GM19324 (cell line): Measurements from ENCODE around the gene TRIM28.
A peak's percentile ranks its signal among the peaks of the same experiment; 100 is the strongest.
"Not testable (repeated sequence)": the region's sequence is repeated elsewhere in the genome, so short reads cannot be mapped to it uniquely, and the experiment has no call there.

ENCODE experiments used
- ATAC-seq: cut with Tn5 transposase; IDR thresholded peaks from one replicate; pipeline ENCODE4 v1.9.1; 2021; ENCODE audit warnings: mild to moderate bottlenecking, moderate library complexity; ENCODE audit not compliant: unreplicated experiment, low FRiP score

Gene TRIM28

DNA sequence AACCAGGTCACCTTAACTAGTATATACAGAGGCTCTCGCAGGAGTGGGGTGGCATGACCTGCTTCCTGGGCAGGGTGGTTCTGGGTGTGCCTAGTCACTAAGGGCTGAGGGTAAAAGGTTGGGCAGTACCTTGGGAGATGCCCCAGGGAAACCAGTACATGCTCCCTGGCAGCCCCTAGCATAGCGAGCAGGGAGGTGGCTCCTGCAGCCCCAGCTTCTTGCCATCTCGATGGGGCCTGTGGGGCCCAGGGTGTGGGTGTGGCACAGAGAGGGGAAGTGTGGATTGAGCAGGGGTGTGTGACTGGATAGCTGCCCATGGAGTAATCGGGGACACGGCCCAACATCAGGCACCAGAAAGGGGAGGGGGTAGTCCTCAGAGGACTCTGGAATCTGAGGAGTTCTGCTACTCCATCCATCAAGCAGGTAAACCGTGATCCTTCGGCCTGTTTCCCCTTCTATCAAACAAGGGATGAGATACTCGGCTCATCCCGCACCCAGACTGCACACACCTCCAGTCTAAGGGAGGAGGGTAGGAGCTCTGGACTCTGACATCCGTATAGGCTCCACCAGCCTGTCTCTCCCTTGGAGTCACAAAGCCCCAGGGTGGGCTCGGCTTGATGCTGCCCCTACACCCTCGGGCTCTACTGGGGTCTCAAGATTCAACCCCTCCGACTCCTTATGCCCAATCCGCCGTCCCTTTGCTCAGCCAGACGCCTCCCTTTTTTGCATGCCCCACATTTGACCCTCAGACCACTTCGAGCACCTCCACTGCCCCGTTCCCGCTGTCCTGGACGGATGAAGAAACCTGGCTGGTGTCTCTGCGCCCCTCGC, 25.4 kb upstream of the TRIM28 start:
- no peak for ATAC-seq

DNA sequence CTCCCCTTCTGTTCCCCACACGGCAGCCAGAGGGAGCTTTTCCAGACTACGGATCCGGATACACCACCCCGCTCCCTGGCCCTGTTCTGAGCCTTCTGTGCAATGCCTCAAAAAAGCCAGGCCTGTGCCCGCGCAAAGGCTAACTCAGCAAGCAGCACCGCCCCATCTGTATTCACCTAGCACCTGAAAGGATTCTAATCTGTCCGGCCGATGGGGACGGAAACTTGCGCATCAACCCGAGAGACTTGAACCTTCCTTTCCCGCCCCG, 24.8 kb upstream of the TRIM28 start:
- ATAC-seq: peak; percentile 0

DNA sequence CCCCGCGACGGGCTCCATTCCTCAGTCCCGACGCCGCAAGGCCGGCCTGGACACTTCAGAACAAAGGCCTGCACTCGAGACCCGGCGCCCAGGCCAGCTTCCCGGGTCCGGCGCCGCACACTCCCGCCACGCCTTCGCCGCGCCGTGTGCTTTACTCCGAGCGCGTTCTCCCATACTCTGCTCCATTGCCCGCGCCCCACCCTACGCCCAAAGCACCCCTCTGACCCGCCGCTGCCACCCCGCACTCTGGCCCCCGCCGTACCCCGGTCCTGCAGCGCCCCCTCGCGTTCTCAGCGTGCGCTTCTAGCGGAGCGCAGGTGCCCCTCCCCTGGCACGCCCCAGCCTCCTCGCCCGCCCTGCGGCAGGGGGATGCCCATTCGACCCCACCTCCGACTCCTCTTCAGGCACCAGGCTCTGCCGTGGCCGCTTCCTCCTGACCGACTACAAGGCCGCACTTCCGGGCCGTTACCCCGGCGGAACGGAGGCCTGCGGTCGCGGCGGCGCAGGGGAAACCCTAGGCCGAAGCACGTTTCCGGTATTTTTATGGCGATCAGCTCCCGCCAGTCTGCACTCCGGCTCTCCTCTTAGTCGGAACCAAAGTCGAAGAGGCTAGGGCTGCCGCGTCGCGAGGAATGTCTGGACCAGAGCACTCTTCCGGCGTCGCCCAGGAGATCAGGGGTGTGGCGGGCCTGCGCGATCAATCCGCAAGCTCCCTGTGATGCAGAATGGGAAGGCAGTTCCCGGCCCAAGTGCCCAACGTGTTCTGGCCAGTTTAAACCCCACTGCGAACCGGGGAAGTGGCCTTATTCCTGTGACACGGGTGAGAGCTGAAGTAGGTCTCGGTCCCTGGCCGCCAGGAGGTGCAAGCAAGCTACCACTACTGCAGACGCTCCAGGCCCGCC, 24.3 kb upstream of the TRIM28 start, which contains the start of gene ZBTB45:
TSS of gene ZBTB45 (minus strand) at position 456 of the 902 bp plus-strand sequence. CDS start 2,137 bp downstream, outside the sequence.
- peak; percentile 86 for ATAC-seq

DNA sequence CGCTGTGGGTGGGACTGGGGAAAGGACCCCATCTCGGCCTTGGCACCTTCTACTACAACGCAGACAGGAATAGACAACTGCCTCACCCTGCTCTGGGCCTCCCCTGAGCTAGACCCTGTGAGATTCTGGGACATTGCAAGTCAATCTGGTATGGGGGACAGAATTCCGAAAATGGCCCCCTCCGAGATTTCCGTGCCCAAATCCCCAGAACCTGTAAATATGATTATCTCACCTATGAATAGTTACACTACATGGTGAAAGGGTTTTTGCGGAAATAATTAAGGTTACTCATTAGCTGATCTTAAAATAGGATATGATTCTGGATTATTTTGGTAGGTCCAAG, 23.6 kb upstream of the TRIM28 start:
- ATAC-seq: no peak

DNA sequence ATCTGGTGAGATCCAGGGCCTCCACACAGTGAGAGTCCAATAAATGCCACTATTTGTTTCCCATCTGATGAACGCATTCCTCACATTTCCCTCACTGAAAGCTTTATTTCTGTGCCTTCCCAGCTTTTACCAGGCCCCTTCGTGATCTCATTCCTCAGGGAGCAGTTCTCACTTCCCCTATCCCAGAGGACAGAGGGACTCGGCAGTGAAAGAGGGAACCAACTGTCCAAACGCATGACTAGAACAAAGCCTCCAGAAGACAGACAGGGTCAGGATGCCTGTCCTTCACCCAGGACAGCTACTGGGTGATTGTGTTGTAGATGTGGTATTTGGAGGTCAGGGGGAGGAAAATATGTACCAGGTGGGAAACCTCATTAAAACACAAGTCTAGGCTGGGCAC, 22.2 kb upstream of the TRIM28 start:
- no peak for ATAC-seq

DNA sequence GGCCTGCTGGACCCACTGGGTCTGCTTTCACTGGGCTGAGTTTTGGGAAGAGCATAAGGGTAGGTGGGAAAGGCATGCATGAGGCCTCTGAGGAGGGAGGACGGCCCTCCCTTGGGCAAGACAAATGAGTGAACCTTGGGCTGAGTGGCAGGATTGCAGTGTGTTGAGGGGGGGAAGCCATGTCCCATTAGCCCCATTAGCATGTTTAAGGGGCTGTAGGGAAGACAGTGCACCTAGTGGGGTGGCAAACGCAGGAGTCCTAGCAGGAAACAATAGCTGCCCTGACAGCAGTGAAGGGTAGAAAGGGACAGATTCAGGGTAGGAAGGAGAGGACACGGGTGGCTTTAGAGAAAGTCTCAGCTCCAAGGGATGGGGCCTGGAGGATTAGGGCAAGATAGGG, 21.2 kb upstream of the TRIM28 start:
- no peak for ATAC-seq

DNA sequence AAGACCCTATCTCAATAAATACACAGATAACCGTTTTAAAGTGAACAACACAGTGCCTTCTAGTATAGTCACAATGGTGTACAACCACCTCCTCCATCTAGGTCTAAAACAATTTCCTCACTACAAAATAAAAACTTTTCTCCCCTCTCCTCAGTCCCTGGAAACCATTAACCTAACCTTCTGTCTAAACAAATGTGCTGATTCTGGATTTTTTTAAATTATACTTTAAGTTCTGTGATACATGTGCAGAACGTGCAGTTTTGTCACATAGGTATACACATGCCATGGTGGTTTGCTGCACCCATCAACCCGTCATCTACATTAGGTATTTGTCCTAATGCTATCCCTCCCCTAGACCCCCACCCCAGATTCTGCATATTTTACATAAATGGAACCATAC, 14.5 kb upstream of the TRIM28 start:
- no peak for ATAC-seq

DNA sequence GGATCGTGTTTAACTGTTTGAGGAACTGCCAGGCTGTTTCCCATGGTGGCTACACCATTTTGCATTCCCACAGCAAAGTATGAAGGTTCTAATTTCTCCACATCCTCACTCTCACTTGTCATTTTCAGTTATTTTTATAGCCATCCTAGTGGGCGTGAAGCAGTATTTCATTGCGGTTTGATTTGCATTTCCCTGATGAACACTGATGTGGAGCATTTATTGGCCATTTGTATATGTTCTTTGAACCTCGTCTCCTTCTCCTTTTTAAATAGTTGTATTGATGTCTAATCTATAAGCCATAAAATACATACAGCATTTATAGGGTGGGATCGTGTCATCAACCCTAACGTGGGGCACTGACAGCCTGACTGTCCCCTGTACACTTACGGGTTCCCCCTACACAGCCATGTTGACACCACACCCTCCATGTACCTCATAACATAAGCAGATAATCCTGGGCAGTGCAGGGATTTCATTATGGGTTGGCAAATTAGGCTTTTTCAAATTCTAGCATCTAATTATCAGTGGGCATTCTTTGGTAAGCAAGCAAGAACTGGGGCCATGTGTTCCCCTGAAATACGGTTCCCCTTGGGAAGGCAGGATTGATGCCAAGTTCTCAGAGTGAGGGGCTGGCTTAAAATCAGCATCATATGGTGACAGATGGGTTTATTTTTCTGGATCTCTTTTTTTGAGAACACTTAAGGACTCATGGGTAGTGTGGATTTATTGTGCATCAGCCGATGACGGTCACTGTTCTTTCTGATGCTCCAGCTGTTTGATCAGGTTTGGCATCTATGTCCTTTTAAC, 12.6 kb upstream of the TRIM28 start:
- no peak for ATAC-seq

DNA sequence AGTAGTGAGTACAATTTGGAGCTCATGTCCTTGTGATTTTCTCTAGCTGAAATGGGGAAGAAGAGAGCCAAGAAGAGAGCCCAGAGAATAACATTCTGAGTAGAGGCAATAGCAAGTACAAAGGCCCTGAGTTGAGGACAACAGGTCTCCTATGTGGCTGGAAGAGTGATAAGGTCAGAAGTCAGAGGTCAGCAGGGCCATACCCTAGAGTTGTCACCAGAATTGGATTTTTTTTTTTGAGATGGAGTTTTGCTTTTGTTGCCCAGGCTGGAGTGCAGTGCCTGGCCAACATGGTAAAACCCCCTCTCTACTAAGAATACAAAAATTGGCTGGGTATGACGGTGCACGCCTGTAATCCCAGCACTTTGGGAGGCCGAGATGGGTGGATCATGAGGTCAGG, 8.0 kb upstream of the TRIM28 start:
- ATAC-seq: no peak

DNA sequence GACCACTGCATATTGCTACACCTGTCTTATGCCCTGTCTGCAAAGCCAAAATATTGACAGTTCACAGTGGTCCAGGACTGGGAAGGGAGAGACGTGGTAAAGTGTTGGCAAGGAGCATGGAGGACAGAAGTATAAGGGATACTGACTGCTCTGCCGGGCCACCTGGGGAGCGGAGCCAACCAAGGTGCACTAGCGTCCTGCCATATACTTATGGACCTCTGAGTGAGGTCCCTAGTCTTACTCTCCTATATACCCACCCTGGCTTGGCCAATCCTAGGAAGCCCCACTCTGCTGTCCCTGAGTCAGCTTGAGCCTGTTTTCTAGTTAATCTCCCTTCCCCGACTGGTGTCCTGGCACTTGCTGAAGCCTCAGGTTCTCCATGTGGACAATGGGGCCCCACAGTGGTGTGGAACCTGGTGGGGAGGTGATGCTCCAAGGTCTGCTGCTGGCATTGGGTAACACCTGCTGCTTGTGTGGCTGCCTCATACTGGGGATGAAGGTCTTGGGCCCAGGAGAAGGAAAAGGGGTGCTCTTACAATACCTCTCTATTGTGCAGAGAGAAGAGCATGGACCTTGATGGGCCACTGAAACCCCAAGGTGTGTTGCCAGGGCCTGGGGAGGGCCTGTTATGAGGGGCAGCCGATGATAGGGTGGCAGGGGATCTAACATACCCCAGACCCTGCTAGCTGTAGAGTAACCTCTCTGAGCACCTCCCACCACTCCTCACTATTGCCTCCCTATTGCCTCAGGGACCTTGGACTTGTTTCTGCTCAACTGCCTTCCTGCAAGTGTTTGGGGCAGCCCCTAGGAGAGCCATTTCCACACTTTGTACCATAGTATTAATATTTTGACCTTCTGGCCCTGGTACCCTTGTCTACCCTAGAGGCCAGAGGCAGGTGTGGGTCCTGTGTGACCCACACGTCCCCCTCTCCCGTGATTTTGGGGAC, 6.7 kb upstream of the TRIM28 start:
- no peak for ATAC-seq

DNA sequence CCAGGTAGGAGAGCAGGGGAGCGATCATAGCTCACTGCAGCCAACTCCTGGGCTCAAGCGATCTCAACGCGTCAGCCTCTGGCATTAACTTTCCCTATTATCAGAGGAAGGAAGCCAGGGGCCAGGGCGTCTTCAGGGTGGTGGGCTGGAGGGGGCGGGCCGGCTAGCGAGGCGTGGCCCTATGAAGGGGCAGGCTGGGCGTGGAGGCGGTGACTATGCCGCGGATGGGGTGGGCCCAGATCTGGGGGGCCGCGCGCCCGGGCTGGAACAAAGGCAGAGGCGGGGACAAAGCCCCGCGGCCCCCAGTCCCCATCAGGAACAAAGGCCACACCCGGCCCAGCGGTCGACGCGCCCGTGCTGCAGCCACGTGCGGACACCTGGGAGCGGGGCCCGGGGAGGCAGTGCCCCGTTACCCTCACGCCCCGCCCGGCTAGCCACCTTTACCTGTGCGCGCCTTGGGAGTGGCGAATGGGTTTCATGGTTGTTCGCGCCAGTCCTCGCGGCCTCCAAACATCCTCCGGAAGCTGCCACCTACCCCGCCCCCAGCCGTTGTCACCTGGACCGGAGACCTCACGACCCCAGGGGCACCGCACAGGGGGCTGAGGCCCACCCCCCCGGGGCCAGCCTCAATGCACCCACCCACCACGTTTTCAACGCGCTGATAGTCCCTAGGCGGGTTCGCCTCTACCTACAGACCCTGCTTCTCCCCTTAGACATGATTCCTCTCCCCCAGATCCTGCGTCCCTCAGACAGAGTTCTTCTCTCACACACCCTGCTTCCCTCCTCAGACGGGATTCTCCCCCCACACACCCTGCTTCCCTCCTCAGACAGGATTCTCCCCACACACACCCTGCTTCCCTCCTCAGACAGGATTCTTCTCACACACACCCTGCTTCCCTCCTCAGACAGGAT, 5.4 kb upstream of the TRIM28 start:
- ATAC-seq: no peak

DNA sequence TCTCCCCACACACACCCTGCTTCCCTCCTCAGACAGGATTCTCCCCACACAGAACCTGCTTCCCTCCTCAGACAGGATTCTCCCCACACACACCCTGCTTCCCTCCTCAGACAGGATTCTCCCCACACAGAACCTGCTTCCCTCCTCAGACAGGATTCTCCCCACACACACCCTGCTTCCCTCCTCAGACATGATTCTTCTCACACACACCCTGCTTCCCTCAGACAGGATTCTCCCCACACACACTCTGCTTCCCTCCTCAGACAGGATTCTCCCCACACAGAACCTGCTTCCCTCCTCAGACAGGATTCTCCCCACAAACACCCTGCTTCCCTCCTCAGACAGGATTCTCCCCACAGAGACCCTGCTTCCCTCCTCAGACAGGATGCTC, 4.7 kb upstream of the TRIM28 start:
- not testable (repeated sequence) for ATAC-seq

DNA sequence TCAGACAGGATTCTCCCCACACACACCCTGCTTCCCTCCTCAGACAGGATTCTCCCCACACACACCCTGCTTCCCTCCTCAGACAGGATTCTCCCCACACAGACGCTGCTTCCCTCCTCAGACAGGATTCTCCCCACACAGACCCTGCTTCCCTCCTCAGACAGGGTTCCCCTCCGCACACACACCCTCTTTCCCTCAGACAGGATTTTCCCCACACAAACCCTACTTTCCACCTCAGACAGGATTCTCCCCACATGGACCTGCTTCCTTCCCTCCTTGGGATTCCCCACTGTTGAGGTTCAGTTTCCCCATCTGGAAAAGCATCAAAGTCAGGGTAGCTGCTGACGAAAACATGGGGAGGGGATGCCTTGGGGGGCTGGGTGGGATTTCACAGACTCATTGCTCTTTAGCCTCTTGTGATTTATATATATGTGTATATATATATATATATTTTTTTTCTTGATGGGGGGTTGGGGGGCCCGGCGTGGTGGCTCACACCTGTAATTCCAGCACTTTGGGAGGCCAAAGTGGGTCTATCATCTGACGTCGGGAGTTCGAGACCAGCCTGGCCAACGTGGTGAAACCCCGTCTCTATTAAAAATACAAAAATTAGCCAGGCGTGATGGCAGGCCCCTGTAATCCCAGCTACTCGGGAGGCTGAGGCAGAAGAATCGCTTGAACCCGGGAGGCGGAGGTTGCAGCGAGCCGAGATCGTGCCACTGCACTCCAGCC, 1.1 kb upstream of the TRIM28 start:
- ATAC-seq: not testable (repeated sequence)

DNA sequence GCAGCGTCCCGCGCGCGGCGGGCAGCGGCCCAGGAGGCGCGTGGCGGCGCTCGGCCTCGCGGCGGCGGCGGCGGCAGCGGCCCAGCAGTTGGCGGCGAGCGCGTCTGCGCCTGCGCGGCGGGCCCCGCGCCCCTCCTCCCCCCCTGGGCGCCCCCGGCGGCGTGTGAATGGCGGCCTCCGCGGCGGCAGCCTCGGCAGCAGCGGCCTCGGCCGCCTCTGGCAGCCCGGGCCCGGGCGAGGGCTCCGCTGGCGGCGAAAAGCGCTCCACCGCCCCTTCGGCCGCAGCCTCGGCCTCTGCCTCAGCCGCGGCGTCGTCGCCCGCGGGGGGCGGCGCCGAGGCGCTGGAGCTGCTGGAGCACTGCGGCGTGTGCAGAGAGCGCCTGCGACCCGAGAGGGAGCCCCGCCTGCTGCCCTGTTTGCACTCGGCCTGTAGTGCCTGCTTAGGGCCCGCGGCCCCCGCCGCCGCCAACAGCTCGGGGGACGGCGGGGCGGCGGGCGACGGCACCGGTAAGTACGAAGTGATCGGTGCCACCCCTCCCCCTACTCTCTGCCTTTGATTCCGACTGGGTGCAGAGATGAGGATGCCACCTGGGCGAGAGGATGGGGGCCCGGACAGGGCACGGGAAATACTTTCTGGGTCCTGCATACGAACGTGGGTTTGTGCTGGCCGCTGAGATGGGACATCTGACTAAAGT, 874 bp downstream of the TRIM28 start:
- ATAC-seq: peak; percentile 73

DNA sequence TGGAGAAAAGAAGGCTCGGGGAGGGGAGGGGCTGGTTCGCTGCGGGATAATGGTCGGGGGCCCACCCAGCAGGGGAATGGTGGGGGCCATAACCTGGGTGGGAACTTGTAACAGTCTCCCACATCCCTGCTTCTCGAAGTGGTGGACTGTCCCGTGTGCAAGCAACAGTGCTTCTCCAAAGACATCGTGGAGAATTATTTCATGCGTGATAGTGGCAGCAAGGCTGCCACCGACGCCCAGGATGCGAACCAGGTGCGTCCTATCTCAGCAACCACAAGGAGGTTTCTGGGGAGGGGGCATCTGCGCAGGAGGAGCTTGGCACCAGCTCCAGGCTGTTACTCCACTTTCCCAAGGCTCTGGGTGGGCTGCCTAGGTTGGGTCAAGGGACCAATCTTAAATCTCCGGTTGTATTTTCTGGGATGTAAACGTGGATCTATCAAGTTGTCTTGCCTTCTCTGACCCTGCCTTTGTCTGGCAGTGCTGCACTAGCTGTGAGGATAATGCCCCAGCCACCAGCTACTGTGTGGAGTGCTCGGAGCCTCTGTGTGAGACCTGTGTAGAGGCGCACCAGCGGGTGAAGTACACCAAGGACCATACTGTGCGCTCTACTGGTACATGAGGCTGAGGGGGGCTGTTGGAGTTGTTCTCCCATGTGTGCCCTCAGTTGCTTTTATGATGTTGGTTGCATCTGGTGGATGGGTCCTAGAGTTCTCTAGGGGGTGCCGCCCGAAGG, 1.6 kb downstream of the TRIM28 start:
- no peak for ATAC-seq

DNA sequence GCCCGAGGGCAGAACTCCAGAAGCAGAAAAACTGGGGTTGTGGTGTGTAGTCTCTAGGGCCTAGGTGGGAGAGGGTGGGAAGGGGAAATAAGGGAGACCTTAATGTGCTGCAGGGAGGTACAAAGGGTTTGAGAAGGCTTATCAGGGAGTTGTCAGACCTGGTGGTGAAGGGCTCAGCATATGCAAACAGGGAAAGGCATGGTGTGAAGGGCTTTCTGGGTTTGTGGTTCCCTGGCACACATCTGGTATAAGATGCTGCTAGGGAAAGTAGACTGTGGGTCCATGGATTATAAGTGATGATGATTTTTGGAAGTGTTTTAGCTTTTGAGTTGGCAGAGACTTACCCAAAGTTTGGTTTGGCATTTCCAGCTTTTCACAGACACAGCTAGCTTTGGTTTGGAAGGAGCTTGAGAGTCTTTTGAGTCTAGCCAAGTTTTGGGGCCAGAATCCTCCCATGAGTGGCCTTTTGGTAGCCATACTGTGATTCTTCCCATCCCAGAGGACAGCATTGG, 2.2 kb downstream of the TRIM28 start:
- ATAC-seq: no peak
